Natural killer cell (primary cell): ENCODE results near the gene WDR41. TPM values are rescaled to one million over a fixed set of nuclear protein-coding genes. Genes with fewer than 3 reads are reported as not detected.

Experiments used
- ATAC-seq, 3 donors: fragments of 150-1000 bp in 2 of 3; fragments of 200-7000 bp in 1 of 3; cut with Tn5 transposase; 1 replicate in 1 of 3; 2 replicates in 2 of 3; pipeline ENCODE4 v1.10.0; 2021; ENCODE audit warnings: mild to moderate bottlenecking in 2 of 3, moderate library complexity in 2 of 3
- DNase-seq, 2 donors: peaks; one replicate each; pipeline versions ENCODE4 v3.0.0 to v3.0.0-alpha.2; 2013 to 2021; ENCODE audit warnings: mixed read lengths in 1 of 2
- H3K27ac ChIP-seq: one replicate; pipeline ENCODE4 v1.5.1; 2013; ENCODE audit warnings: mild to moderate bottlenecking, low read length
- H3K27me3 ChIP-seq: one replicate; pipeline ENCODE4 v1.6.1; 2013; ENCODE audit warnings: low read length; ENCODE audit not compliant: control insufficient read depth, insufficient read depth
- H3K36me3 ChIP-seq: one replicate; pipeline ENCODE4 v1.6.1; 2013; ENCODE audit warnings: low read length; ENCODE audit not compliant: control insufficient read depth, insufficient read depth
- H3K4me1 ChIP-seq: one replicate; pipeline ENCODE4 v1.6.1; 2013; ENCODE audit warnings: low read length; ENCODE audit not compliant: control insufficient read depth, insufficient read depth
- H3K4me3 ChIP-seq: one replicate; pipeline ENCODE4 v1.5.1; 2013; ENCODE audit warnings: low read length
- H3K9me3 ChIP-seq: one replicate; pipeline ENCODE4 v1.6.1; 2013; ENCODE audit warnings: low read length; ENCODE audit not compliant: control insufficient read depth, insufficient read depth
- H3K27ac Mint-ChIP-seq, 2 donors: one replicate each; pipeline ENCODE4 v1.8.0; 2022; ENCODE audit warnings: mild to moderate bottlenecking in 2 of 2, mixed read lengths in 2 of 2, moderate library complexity in 1 of 2
- H3K27me3 Mint-ChIP-seq, 2 donors: one replicate each; pipeline ENCODE4 v1.8.0; 2022; ENCODE audit warnings: low read depth in 2 of 2, mixed read lengths in 2 of 2
- H3K36me3 Mint-ChIP-seq: one replicate; pipeline ENCODE4 v1.8.0; 2022; ENCODE audit warnings: mixed read lengths
- H3K4me1 Mint-ChIP-seq, 2 donors: one replicate each; pipeline ENCODE4 v1.8.0; 2022; ENCODE audit warnings: mixed read lengths in 2 of 2
- H3K4me3 Mint-ChIP-seq: one replicate; pipeline ENCODE4 v1.8.0; 2022; ENCODE audit warnings: mild to moderate bottlenecking, moderate library complexity, mixed read lengths
- H3K9me3 Mint-ChIP-seq, 2 donors: one replicate each; pipeline ENCODE4 v1.8.0; 2022; ENCODE audit warnings: mixed read lengths in 2 of 2
- CTCF ChIP-seq: fragments of 200-600 bp; IDR thresholded peaks from one replicate; pipeline ENCODE4 v1.8.0; 2022; ENCODE audit warnings: antibody characterized with exemption
- WGBS: methylation state at CpG from one replicate; pipeline ENCODE4 v1.1.7; 2013; ENCODE audit warnings: missing lambda C conversion rate; ENCODE audit not compliant: insufficient coverage; 5-methylcytosine and 5-hydroxymethylcytosine counted together
- intact Hi-C: fragments of 100-400 bp; cut with micrococcal nuclease; formaldehyde crosslinking; loops from one replicate; pipeline ENCODE4 v1.14.2; 2022
- total RNA-seq, 4 donors: library from RNA; stranded (reverse); fragments of 120-200 nt in 1 of 4; gene quantifications; one replicate each; pipeline versions ENCODE4 v1.2.3 to v1.2.4, GENCODE V29; 2013 to 2022

The WDR41 gene
- 10 to 100 TPM; 20.7 to 25.5 (median 24.9) TPM for total RNA-seq
- 54.2 TPM for total RNA-seq (2013)

- Mint-ChIP-seq H3K4me1 (peaks cover 10 to 14% of the 10 kb centered on the region in 2 donors), H3K36me3 (no peaks in the 10 kb centered on the region), H3K9me3 (no peaks in the 10 kb centered on the region), H3K4me3 (peak within 1 kb of the TSS; percentile 92), H3K27me3 (peaks cover 0 to 15% of the 10 kb centered on the region in 2 donors), H3K27ac (peak within 1 kb of the TSS; percentile 86 to 90)
- ATAC-seq: peak; percentile 87 to 96 (median 89)
- Histone ChIP-seq H3K27ac (peak within 1 kb of the TSS; percentile 96), H3K27me3 (no peaks in the 10 kb centered on the region), H3K4me3 (peak within 1 kb of the TSS; percentile 100), H3K36me3 (peaks cover 4% of the 10 kb centered on the region), H3K4me1 (peaks cover 6% of the 10 kb centered on the region), H3K9me3 (no peaks in the 10 kb centered on the region)
- intact Hi-C loops: loop anchor here (1.0 to 10.0 kb wide), 2 partner anchors 283 to 347 kb away; partner anchors contain the start of gene TBCA
- peak; percentile 86 to 93 for DNase-seq
- under 1% methylated on average over 89 of the region's 90 CpGs for WGBS
- peak; percentile 94 for TF ChIP-seq CTCF
These were observed at the start of gene WDR41 for GRCh38 chr5:77491783-77492652. Gene WDR41 (minus strand): TSS chr5:77492316. CDS start chr5:77492220, 96 bp downstream.

DNA sequence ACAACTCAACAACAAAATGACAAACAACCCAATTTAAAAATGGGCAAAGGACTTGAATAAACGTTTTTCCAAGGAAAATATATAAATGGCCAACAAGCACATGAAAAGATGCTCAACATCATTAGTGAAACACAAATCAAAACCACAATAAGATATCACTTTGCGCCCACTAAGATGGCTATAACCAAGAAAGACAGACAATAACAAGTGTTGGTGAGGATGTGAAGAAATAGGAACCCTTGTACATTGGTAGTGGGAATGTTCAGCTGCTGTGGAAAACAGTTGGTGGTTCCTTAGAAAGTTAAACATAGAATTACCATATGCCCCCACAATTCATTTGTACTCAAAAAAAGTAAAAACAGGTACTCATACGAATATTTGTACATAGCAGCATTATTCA is 39.2 kb upstream of the WDR41 start:
- H3K36me3 Mint-ChIP-seq: no peaks in the 10 kb centered on the region
- peaks cover 9% of the 10 kb centered on the region for H3K27me3 ChIP-seq
- no peak overlapping the region for H3K27ac Mint-ChIP-seq
- TF ChIP-seq CTCF: no peak
- H3K4me1 ChIP-seq: no peaks in the 10 kb centered on the region
- H3K36me3 ChIP-seq: no peaks in the 10 kb centered on the region
- H3K4me3 Mint-ChIP-seq: no peak overlapping the region
- DNase-seq (no peak), ATAC-seq (no peak)
- no peaks in the 10 kb centered on the region for H3K9me3 ChIP-seq
- intact Hi-C loops: no loop called here
- no peaks in the 10 kb centered on the region for H3K4me1 Mint-ChIP-seq
- no peak overlapping the region for H3K4me3 ChIP-seq
- H3K27me3 Mint-ChIP-seq: peaks cover 8 to 61% of the 10 kb centered on the region in 2 donors
- no peaks in the 10 kb centered on the region for H3K9me3 Mint-ChIP-seq
- H3K27ac ChIP-seq: no peak overlapping the region
- 52% methylated on average over 2 of the region's 3 CpGs for WGBS

DNA sequence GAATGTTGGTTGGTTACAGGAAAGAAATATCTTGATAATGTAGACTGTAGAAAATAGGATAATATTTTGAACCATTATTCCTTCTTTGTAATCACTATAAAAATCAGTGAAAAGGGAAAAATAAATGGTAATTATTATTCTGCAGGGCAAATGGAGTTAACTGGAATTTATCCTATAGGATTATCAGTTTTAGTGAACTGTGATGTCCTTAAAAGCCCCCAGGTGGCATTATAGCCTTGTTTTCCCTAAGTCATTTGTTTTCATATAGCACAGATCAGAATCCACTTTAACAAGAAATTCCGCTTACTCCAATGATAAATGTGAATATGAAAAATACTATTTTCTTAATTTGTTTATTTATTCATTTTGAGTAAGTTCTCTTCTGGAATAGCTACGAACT is 26.2 kb upstream of the WDR41 start:
- ATAC-seq (no peak), DNase-seq (peak in 1 of 2 donors; percentile 10)
- Mint-ChIP-seq H3K4me1 (no peaks in the 10 kb centered on the region), H3K9me3 (no peaks in the 10 kb centered on the region), H3K27me3 (peaks cover 9 to 26% of the 10 kb centered on the region in 2 donors), H3K36me3 (no peaks in the 10 kb centered on the region), H3K27ac (no peak overlapping the region), H3K4me3 (no peak overlapping the region)
- H3K4me1 ChIP-seq: no peaks in the 10 kb centered on the region
- intact Hi-C loops: no loop called here
- no peaks in the 10 kb centered on the region for H3K27me3 ChIP-seq
- TF ChIP-seq CTCF: no peak
- H3K9me3 ChIP-seq: no peaks in the 10 kb centered on the region
- WGBS: no CpG with 5 or more reads among the region's 2 CpGs
- H3K27ac ChIP-seq: no peak overlapping the region
- no peak overlapping the region for H3K4me3 ChIP-seq
- H3K36me3 ChIP-seq: no peaks in the 10 kb centered on the region
